ENCODE data around the gene NCKAP1.

GRCh38 chr2:182897137-182897536, 141.1 kb downstream of the NCKAP1 start:
- TF ChIP-seq POLR2A (IDR thresholded peaks at IDR 0.05) (no peak), CTCF (IDR thresholded peaks at IDR 0.05) (no peak)
